A204.1 (cell line): ENCODE data around the gene NFIB.

Experiments used
- FAIRE-seq: peaks from 2 replicates; lab custom pipeline; 2012; peaks lifted over from hg19 to GRCh38; lab: Jason Lieb, UNC

The NFIB gene

DNA sequence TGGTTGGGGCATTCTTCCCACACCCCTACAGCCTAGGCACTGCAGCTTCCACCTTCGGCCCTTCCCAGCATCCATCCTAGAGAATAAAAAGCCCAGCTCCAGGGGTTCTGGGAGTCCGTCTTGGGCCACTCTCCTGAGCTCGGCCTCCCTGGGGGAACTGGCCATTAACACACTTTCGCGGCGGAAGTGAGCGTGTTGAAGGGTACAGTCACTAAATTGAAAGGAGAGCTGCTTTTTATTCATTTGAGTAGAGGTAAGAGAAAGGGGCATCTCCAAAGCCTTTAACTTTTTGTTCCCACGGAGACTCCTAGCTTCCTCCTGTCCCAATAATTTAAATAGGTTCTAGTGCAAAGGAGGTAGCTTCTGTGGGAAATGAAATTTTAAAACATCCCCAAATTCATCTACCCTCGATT lies 31.0 kb upstream of the NFIB start:
- no peak for FAIRE-seq

DNA sequence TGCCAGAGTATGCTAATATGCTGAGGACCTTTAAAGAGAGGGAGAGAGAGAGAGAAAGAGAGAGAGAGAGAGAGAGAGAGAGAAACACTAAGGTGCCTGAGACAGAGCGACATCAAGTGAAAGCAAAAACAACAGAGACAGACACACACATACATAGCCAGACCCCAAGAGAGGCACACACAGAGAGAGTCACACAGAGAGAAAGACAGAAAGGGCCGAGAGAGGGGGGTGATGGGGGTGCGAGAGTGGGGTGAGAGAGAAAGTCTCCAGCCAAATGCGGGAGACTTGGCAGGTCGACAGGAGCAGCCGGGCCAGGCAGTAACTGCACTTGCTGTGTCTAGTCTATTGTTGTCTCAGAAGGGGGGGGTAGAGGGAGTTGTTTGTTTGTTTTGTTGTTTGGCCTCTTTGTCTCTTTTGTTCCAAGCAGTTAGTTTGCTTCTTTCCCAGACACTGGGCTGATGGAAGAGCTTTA lies 30.1 kb upstream of the NFIB start:
- no peak for FAIRE-seq

DNA sequence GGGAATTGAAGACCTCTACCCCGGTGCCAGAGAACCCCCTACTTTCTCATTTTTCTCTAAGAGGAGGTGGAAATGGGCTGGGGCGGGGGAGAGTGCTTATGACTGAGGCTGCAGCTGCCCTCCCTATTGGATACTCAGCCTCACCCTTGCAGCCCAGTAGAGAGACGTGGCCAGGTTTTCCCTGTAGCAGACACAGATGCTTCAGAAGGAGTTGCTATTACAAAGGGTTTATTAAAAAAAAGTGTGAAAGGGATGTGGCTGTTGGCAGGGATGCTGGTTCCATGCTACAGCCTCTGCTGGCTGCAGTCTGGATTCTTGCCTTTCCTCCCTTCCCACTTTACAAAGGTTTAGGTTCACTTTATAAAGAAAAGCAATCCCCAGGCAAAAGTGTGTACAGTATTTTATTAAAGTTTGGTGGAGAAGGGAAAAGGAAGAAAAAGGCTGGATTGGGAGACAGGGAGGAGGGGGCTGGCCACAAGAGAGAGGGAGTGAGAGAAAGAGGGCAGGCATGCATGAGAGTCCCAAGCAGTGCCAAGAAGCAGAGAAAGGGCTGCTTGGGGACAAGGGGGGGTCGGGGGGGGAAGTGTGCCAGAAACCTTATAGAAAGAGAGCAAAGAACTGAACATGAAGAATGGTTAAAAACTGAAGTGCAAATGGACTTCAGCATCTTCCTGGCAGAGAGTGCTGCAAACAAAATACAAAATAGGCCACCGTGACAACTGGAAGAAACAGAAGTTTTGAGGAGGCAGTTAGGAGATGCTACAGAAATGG lies 29.5 kb upstream of the NFIB start:
- no peak for FAIRE-seq

DNA sequence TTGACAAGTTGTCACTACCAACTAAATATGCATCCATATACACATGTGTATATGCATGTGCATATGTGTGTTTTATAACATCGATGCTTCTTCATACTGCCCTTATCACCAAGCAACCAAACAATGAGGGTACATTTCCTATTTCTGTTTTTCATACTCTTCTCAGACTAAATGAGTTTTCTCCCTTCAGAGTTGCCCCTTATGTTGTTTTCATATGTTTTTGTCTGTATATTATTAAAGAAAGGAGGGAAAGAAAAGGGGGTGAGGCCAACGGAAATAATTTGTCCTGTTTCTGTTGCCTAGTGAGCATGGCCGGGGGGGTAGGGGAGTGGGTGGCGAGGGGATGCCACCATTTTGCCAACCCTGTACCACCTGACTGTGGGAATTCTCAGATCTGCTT lies 28.8 kb upstream of the NFIB start:
- FAIRE-seq: no peak

DNA sequence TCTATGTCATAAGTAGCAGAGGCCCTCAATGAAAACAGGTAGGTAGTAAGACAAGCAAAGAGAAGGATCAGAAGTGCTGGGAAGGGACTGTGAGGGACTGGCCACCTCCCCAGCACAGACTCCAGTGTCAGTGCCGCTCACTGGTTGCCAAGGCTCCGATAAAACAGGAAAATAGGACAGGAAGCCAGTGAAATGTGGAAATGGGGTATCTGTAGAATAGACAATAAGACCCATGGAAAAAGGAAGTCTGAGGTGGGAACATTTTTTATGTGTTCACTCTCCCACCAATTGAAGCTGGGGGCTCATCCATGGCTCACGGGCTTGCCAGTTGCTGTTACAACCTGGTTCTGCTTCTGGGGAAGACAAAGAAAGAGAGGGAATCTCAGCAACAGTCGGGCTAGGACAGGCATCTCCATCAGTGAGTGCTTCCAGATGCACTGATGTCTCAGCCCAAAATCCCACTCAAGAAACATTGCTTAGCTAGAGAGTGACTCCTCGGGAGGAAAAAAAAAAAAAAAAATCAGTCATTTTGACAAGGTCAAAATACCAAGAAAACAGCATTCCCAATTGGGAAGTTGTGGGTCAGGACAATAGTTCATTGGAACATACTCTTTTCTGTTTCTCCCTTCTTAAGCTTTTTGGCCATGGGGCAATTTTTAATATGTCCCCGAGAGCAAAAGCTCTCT lies 27.6 kb upstream of the NFIB start:
- no peak for FAIRE-seq

DNA sequence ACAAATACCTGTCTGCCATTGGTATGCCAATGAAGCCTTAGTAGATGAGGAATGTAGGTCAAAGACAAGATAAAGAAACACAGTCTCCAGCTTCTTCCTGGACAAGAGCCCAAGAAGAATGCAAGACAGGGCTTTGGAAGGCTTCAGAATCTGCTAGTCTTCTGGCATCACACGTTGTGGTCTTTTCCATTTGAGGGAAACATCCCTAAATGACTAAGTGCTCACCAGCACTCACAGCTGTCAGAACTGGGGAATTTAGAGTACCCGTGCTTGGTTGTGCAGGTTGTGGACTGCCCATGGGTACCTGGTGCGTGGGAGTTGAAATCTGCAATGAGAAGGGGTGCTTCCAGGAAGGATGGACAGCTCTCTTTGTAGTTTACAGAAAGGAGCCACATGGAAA lies 27.1 kb upstream of the NFIB start:
- FAIRE-seq: no peak

DNA sequence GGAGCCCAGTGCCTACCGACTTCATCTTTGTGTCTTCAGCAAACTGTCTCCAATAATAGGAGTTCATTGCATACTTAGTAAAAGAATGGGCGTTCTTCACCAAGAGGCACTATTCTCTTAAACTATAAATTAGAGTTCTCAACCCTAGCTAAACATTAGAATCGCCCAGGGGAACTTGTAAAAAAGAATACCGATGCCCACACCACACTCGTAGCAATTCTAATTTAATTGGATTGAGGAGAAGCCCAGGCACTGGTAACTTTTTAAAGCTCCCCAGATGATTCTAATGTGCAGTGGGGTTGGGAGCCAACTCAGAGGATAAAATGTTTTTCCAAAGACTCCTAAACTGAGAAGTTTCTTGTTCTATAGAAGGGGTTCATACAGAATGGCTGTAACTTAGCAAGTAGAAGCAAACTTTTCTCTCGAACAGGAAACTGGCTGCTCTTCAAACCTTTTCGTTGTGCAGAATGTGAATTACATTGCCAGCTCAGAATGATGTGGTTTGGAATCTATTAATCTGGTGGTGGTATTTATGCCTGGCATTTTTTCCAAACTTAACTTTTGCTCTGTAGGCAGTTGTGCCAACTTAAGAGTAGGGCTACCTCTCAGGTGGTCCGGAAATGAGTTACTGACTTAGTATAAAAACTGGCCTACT lies 26.4 kb upstream of the NFIB start:
- no peak for FAIRE-seq

DNA sequence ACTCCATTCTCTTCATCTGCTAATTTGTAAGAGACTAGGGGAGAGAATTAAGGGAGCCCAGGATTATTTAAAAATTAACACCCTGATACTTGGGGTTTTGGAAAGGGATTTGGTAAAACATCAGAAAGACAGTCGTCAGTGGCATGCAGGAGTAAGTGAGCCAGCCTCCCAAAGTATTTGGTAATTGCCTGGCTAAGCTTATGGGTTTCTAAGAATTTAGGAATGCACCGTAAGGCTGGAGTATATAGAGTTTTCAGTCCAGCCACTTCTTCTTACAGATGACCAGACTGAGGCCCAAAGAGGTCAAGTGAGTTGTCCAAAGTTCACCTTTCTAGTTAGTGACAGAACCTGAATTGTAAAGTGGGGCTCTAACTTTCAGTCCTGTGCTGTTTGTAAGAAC lies 25.8 kb upstream of the NFIB start:
- no peak for FAIRE-seq

DNA sequence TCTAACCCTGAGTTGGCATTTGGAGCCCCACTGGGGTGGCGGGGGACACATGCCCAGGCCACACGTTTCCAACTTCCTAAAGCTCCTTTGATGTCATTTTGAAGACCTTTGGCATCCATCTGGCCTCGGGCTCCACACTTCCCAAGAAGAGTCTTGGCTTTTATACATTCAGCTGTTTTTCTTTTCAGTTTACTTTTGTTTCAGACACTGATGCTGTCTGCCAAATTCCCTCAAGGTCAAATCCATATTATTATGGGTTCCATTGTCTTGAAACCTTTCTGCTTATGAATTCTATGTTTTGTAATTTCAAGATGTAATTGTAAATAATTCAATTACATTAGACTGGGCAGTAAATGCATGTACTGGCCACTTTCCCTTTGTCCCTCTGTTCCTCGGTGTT lies 23.7 kb upstream of the NFIB start:
- no peak for FAIRE-seq

DNA sequence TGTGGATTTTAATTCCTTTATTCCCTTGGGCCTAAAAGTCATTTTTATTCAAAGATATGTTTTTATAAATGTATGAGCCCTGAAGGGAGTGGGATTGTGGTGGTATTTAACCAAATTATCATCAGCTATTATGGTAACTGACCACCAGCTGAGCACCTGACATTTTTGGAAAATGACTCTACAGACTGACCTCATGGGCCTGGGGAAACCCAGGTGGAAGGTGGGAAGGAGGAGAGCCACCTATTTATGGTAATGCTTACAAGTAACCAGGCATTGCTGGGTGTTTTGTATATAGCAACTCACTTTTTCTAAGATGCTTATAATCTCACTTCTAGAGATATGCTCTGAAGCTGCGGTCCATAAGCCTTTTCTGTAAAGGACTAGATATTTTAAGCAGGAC lies 22.3 kb upstream of the NFIB start:
- no peak for FAIRE-seq

DNA sequence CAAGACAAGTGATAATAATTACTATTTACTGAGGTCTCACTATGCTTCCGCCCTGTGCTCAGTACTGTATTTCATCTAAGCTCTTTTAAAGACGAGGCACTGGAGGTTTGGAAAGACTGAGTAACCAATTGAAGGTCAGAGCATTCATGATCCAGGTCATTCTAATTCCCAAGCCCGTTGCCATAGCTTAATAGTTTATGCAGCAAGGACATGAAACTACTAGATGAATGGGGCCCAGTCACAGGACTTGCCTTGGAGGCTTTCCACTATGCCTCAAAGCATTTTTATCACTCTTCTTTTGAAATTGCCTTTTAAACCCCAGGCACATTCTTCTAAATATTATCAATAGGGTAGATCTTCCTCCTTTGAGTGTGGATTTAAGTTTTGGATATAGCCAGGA lies 17.2 kb upstream of the NFIB start:
- no peak for FAIRE-seq

DNA sequence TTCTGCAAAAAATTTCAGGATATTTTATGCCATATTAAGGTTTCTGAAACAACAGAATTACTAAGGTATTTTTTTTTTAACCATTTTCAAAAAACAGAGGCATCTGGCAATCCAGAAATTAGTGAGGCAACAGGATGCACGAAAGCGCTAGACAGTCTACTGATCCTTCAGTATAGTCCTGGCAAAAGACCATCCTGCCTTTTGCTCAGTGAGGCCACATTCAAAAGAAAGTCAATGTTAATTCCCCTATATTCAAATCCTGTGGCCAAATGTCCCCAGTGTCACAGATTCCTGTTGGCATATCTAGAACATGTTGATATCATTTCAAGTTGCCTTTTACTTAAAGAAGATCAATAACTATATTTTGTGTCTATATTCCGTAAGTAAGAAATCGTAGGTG lies 13.1 kb upstream of the NFIB start:
- FAIRE-seq: no peak

DNA sequence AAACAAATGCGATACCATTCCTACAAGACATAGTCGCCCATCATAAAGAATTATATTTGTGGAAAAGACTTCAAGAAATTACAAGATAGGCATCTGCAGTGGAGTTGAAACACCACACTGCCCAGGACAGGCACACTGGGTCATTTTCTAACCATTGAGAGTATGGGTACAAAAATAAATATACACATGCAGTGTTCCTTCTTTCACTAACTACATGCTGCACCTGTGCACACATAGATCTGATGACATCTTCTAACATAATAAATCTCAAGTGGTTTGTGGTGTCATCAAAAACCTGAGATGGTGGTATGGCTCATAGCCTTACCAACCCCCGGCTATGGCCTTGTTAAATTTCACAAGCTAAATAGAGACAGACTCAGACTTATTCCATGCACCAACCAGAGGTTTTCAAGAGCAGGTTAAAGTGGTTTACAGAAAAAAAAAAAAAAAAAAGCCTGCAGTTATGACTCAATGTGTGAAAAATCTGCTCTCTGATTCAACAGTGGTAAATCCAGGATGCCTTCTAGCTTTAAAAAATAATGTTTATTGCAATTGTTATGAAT lies 12.4 kb upstream of the NFIB start:
- FAIRE-seq: no peak

DNA sequence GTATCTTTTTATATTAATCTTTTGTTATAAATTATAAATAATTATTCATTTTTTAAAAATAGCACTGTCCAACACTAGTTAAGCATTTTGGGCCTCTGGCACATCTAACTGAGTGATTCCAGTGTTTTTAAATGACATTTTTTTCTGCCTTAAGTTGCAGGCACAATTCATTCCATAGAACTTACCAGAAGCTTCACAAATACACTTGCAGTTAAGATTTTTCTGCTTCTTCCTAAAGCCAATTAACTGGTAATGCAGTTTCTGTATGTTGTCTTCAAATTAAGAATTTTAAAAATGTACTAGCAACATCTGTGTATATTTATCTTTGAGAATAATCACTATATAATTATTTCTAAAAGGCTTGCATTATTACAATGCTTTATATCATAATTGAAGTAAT lies 11.2 kb upstream of the NFIB start:
- FAIRE-seq: no peak

DNA sequence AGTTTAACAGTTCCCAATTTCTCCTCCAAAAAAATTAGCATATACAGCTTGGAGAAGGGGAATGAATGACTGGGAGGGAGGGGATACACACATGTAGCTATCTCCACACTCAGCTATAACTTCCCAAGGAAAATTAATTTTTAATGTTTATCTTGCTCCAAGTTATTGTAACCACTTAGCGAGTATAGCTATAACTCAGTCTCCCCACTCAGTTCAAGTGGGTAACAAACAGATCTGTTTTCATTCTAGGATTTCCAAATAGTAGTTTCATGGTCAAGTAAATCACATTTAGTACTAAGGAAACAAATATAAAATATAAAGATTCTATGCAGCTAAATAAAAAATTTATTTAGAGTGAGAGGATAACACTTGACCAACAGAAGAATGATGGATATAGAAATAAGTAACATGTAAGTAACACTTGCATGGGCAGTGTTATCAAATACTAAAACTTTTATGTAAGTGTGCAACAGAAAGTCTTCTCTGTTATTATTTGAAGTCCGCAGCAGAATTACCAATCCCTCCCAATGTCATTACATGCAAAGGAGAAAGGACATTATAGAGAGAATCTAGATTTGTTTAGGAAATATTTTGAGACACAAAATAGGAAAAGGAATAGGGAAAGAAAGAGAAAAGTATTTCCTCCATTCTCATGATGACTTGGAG lies 10.2 kb upstream of the NFIB start:
- FAIRE-seq: no peak

DNA sequence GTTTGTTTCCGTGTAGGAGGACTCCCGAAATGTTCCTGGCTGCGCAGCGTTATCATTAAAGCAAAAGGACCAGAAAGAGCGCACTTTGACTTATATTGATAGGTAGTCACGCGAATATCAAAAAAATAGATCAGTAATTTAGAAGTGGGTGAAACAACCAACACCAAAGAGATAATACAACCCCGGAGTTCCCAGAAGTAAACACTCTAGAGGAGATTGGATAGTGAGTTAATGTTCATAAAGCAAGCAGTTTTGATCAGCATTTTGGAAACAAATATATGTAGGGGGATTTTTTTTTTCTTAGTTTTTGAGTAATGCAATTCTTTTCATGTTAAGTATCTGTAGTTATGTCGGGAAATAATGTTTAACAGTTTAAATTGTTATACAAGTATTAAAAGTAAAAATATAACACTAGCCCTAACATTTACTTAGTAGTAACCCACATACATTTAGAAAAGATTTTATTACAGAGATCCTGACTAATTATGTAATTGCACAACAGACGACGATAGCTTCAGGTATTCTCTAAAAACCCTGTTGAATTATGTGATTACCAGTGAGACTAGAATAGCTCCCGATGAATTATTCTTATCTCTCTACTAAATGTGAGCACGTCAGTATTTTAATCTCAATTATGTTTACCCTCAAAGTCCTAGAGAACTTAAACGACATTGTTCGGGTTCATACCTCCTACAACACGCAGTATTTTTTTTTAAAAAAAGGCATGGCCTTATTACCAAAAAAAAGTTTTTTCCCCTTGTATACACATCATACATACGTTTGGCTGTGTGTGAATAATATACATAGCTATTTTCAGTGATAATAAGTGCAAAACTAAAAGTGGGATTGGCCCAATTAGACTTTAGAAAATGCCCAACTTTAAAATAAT lies 9.4 kb upstream of the NFIB start:
- peak; percentile 65 for FAIRE-seq

DNA sequence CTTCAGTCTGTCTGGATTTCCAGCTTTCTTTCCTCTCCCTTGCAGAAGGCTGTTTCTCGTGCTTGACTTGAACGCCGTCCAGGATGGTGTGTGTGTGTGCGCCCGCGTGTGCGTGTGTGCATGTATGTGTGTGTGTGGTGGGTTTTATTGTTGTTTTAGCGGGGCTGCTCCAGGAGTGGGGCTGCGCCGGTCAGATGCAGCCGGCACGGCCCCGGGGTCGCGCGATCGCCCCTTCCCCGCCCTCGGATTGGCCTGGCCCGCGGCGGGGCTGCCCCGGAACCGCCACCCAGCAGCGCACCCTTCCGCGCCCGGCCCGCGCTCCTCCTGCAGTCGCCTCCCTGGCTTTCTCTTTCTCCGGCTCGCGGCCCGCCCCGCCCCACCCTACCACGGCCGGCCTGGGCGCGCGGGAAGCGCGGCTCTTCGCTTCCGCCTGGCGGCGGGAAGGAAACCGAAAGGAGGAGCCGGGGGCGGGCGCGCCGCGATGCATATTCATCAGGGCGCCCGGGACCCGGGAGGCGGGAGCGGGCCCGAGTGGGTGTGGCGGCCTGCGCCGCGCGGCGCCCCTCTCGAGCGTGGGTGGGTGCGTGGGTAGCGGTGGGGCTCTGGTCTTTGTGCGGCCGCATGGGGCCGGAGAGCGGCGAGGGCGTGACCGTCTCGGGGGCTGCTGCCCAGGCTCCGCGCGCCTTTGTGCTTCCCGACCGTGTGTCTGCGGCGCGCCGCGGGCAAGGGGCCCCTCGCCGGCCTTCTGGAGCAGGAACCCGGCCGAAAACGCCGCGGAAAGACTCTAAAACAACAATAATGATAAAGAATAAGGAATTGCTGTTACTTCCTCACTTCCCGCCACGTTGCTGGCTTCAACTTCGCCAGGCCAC lies 8.5 kb upstream of the NFIB start:
- no peak for FAIRE-seq

DNA sequence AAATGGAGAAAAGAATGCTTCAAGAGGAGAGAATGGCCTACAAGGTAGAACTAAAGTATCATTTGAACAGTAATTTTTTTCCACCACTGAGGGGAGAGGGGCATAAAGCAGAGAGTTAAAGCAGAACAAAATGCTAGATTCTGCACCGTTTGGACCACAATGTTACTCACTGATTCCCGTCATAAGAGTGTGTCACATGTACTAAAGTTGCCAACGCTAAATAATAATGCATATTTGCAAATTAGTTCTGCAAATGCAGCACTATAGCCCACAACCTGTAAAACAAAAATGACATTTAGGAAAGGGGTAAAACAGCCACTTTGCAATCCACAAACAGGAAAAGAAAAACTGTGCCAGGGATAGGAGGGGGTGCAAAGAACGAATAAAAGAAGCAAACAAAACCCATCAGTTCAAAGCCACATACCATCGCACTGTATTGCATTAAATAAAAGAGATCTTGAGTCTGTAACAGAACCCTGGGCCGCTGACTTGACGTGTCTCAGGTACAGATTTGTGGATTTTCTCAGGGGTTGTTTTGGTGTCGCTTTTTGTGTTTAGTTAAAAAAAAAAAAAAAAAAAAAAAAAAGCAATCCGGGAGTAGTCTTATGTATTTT lies 7.7 kb upstream of the NFIB start:
- FAIRE-seq: no peak

DNA sequence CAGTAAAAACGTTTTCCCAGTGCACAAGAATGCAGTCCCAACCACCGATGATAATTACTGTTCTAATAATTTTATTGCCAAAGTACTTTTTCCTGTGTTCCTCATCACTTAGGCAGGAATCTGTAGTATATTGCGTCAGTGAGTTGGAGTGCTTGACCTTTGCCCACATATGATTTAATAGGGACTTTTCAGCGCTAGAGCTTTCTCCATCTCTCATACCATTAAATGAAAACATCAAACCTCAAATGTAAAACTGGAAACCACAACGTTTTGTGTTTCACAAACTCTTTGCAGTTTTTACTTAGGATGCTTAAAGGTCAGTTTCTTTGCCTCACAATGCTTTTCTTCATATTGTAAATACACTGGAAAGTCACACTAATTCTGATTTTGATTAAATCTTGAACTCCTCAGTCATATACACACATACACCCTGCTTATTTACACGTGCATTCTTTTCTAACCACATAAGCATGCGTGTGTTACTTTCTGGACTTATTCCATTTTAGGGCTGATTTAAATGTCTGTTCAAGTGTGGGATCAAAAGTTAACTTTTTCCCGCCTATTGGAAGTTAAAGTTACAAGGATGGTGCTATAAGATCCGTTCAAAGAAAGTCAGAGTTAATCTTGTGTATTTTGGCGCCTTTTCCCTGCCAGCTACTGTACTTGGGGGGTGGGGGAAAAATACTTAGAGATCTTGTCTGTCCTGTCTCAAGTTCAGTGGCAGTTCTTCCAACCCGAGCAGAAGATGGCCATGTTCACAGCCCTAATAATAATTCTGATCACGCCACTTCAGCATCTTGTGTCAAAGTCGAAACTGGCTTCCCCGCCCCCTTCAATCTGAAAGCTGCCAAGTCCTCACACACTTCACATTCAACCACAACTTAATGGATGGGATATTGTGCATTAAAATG lies 6.6 kb upstream of the NFIB start:
- FAIRE-seq: no peak
